Adrenal gland (tissue), 19 donors: ENCODE results near the gene MYCBP2. TPM values are rescaled to one million over a fixed set of nuclear protein-coding genes. Genes with fewer than 3 reads are reported as not detected.

Experiments used
- DNase-seq, 7 donors: peaks; one replicate each; pipeline ENCODE4 v3.0.0-alpha.2; 2019 to 2020
- H3K27ac ChIP-seq, 5 donors: fragments of 200-600 bp; sonication (generic) in 4 of 5; 1 replicate in 3 of 5; 2 replicates in 2 of 5; pipeline versions ENCODE4 v1.5.1 to v1.8.0; 2016 to 2020; ENCODE audit warnings: mild to moderate bottlenecking in 1 of 5
- H3K27me3 ChIP-seq: fragments of 200-600 bp; 2 replicates; pipeline ENCODE4 v1.8.0; 2021
- H3K36me3 ChIP-seq, 2 donors: fragments of 200-600 bp; replicated peaks in 1 of 2; 1 replicate in 1 of 2; 2 replicates in 1 of 2; pipeline versions ENCODE4 v1.5.1 to v1.8.0; 2018 to 2022
- H3K4me1 ChIP-seq, 2 donors: fragments of 200-600 bp; replicated peaks in 1 of 2; 1 replicate in 1 of 2; 2 replicates in 1 of 2; pipeline versions ENCODE4 v1.5.1 to v1.8.0; 2018 to 2021
- H3K4me3 ChIP-seq, 4 donors: fragments of 200-600 bp; sonication (generic) in 3 of 4; one replicate each; pipeline ENCODE4 v1.5.1; 2016 to 2018
- H3K9me3 ChIP-seq, 3 donors: fragments of 200-600 bp; sonication (generic) in 1 of 3; replicated peaks in 1 of 3; 1 replicate in 2 of 3; 2 replicates in 1 of 3; pipeline versions ENCODE4 v1.5.1 to v1.8.0; 2016 to 2021
- POLR2A ChIP-seq, 2 donors: fragments of 450-650 bp; IDR thresholded peaks; one replicate each; pipeline ENCODE4 v1.6.1; 2017; ENCODE audit warnings: antibody characterized with exemption in 2 of 2, mild to moderate bottlenecking in 2 of 2, moderate library complexity in 1 of 2
- WGBS, 4 donors: extraction: QIAGEN DNeasy Blood & Tissue Kit in 2 of 4; methylation state at CpG; one replicate each; pipeline versions ENCODE4 v1.1.5 to v1.1.7; 2013 to 2017; 5-methylcytosine and 5-hydroxymethylcytosine counted together
- intact Hi-C, 2 donors: fragments of 100-400 bp; cut with DNase I; formaldehyde crosslinking; loops; one replicate each; pipeline versions ENCODE4 v1.14.1 to v1.15.0; 2022 to 2023
- long read RNA-seq, 10 donors: library from polyadenylated mRNA in 3 of 10; unstranded in 2 of 10; stranded (forward) in 1 of 10; transcript quantifications; one replicate each; pipeline ENCODE4 v2.0.0 and lab custom pipeline, GENCODE V29; 2021 to 2026
- polyA plus RNA-seq, 3 donors: library from polyadenylated mRNA; stranded (reverse); fragments of 200-250 nt in 2 of 3; fragments of 350-450 nt in 1 of 3; fragmentation: Illumina TruSeq in 1 of 3; extraction: RNeasy Lipid Tissue Mini Kit (QIAGEN cat#74804) in 1 of 3; gene quantifications; one replicate each; pipeline ENCODE4 v1.2.3, GENCODE V29; 2013 to 2014
- total RNA-seq, 9 donors: library from RNA; depleted of rRNA in 4 of 9; stranded (reverse); fragments of >200 nt in 4 of 9; fragments of 120-200 nt in 1 of 9; fragmentation: NEBNext Ultra II Directional in 1 of 9; extraction: Animal tissue kit (Norgen Biotek cat#: 25700) in 1 of 9; gene quantifications; one replicate each; pipeline versions ENCODE4 v1.1.0 to v1.2.4, GENCODE V29; 2013 to 2023
- TF ChIP-seq, protein P1 (sequence below), 6 experiments: fragments of 450-650 bp in 4 of 6; fragments of 200-600 bp in 2 of 6; sonication (generic) in 1 of 6; IDR thresholded peaks; 1 replicate in 5 of 6; 2 replicates in 1 of 6; pipeline versions ENCODE4 v1.5.1 to v1.8.0; 2016 to 2021; ENCODE audit warnings: antibody characterized with exemption in 6 of 6, mild to moderate bottlenecking in 2 of 6, moderate library complexity in 1 of 6
- donor health status: healthy with polysubstance abuse.
- donor health status: Bipolar disorder and iron deficiency.
- donor health status: DM: yes; HTN: yes; CAD: no.
- donor health status: DM: no; HTN: no; CAD: no.
- donor health status: DM: no; HTN: no; CAD: no.
- donor health status: DM: yes; HTN: yes; CAD: no.

Gene MYCBP2, protein sequence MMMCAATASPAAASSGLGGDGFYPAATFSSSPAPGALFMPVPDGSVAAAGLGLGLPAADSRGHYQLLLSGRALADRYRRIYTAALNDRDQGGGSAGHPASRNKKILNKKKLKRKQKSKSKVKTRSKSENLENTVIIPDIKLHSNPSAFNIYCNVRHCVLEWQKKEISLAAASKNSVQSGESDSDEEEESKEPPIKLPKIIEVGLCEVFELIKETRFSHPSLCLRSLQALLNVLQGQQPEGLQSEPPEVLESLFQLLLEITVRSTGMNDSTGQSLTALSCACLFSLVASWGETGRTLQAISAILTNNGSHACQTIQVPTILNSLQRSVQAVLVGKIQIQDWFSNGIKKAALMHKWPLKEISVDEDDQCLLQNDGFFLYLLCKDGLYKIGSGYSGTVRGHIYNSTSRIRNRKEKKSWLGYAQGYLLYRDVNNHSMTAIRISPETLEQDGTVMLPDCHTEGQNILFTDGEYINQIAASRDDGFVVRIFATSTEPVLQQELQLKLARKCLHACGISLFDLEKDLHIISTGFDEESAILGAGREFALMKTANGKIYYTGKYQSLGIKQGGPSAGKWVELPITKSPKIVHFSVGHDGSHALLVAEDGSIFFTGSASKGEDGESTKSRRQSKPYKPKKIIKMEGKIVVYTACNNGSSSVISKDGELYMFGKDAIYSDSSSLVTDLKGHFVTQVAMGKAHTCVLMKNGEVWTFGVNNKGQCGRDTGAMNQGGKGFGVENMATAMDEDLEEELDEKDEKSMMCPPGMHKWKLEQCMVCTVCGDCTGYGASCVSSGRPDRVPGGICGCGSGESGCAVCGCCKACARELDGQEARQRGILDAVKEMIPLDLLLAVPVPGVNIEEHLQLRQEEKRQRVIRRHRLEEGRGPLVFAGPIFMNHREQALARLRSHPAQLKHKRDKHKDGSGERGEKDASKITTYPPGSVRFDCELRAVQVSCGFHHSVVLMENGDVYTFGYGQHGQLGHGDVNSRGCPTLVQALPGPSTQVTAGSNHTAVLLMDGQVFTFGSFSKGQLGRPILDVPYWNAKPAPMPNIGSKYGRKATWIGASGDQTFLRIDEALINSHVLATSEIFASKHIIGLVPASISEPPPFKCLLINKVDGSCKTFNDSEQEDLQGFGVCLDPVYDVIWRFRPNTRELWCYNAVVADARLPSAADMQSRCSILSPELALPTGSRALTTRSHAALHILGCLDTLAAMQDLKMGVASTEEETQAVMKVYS (N-terminal part only)
- total RNA-seq (100 to 1,000 TPM in 3 of 9 donors, 10 to 100 TPM in 6; 60.8 to 126 (median 78.0) TPM), polyA plus RNA-seq (10 to 100 TPM; 28.7 to 48.1 (median 44.9) TPM)
- long read RNA-seq, donor 1: 0 reads
- long read RNA-seq, donor 2, partial matches to known transcripts: 11 of 12 reads
- long read RNA-seq, donor 2, other reads (novel, unspliced or antisense): 0 of 12 reads
- long read RNA-seq, donor 3: 0 reads
- long read RNA-seq, donor 4, partial matches to known transcripts: 4 of 8 reads
- long read RNA-seq, donor 4, other reads (novel, unspliced or antisense): 4 of 8 reads
- long read RNA-seq, donor 5, partial matches to known transcripts: 0 of 2 reads
- long read RNA-seq, donor 5, other reads (novel, unspliced or antisense): 2 of 2 reads
- long read RNA-seq, donor 6, partial matches to known transcripts: 2 of 4 reads
- long read RNA-seq, donor 6, other reads (novel, unspliced or antisense): 1 of 4 reads
- long read RNA-seq, donor 7: 0 reads
- long read RNA-seq, donor 8, partial matches to known transcripts: 5 of 5 reads
- long read RNA-seq, donor 8, other reads (novel, unspliced or antisense): 0 of 5 reads
- long read RNA-seq, donor 9, partial matches to known transcripts: 0 of 1 reads
- long read RNA-seq, donor 9, other reads (novel, unspliced or antisense): 0 of 1 reads
- long read RNA-seq, donor 10: 0 reads

DNA sequence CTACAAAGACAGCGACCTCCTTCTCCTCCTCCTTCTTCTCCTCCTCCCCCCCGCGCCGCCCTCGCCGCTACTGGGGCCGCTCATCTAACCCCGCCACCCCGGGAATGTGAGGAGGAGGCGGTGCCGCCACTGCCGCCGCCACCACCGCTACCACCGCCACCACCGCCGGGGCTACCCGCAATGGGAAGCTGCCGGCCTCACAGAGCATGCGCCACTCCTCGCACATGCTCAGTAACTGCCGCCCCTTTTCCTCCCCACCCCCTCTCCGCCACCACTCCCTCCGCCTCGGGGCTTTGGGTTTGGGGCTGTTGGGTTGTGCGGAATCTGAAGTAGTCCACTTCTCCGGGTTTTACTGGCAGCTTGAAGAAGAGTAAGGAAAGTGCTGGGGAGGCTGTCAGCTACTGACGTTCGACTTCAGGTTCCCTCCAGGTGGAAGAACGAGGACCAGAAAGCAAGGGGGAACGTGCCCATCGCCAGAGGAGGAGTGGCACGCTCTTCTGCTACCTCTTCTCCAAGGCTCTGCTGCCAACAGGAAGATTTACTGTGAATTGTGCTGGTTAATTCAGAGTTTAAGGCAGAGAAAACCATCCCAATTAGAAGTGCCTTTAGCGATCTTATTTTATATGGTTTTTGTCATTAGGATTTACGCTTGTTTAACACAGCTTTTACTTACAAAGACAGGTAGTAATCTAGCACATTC is at the start of gene MYCBP2:
MYCBP2 (minus strand) TSS at position 190 of the 700 bp plus-strand sequence. CDS start 319 bp downstream, outside the sequence.
- WGBS, 4 donors: 1 to 4% (median 2%) methylated on average over 14 to 35 of the region's 35 CpGs
- peak; percentile 97 to 99 (median 98) for DNase-seq
- H3K27me3 ChIP-seq: no peaks in the 10 kb centered on the region
- peak within 1 kb of the TSS in 4 of 5 donors; percentile 57 to 95 (median 88) for H3K27ac ChIP-seq
- H3K9me3 ChIP-seq: no peaks in the 10 kb centered on the region
- peaks cover 4 to 50% of the 10 kb centered on the region in 2 donors for H3K4me1 ChIP-seq
- TF ChIP-seq POLR2A (IDR thresholded peaks at IDR 0.05): peak; percentile 95 to 97
- TF ChIP-seq, protein P1, sequence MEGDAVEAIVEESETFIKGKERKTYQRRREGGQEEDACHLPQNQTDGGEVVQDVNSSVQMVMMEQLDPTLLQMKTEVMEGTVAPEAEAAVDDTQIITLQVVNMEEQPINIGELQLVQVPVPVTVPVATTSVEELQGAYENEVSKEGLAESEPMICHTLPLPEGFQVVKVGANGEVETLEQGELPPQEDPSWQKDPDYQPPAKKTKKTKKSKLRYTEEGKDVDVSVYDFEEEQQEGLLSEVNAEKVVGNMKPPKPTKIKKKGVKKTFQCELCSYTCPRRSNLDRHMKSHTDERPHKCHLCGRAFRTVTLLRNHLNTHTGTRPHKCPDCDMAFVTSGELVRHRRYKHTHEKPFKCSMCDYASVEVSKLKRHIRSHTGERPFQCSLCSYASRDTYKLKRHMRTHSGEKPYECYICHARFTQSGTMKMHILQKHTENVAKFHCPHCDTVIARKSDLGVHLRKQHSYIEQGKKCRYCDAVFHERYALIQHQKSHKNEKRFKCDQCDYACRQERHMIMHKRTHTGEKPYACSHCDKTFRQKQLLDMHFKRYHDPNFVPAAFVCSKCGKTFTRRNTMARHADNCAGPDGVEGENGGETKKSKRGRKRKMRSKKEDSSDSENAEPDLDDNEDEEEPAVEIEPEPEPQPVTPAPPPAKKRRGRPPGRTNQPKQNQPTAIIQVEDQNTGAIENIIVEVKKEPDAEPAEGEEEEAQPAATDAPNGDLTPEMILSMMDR (IDR thresholded peaks at IDR 0.05): peak in 1 of 6 experiments; percentile 15
- intact Hi-C loops: loop anchor here in 1 of 2 donors (5.0 kb wide), 1 partner anchor 150 kb away; no protein-coding TSS in a partner anchor
- H3K36me3 ChIP-seq: no peaks in the 10 kb centered on the region
- peak within 1 kb of the TSS; percentile 34 to 85 (median 56) for H3K4me3 ChIP-seq

DNA sequence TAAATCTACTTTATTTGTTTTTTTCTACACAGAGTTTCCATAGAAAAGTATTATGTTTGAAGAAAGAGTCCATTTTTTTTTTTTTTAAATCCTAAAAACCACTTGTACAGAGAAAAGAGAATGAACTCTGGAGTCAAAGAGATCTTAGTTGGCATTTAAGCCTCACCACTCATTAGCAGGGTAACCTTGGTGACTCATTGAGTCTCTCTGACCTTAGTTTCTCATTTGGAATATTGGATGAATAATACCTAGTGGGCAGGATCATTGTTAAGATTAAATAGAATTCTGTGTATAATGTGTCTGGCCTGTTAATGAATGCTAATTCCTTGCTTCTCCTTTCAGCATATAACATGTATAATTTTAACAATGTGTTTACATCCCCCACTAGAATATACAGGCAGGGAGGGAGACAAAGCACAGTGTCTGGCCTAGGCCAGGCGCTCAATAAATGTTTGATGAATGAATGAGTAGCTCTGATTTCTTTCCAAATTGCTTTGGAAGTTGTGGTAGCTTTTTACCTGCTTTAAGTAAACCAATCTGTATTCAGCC is 48.7 kb upstream of the MYCBP2 start:
- H3K27me3 ChIP-seq: no peaks in the 10 kb centered on the region
- TF ChIP-seq POLR2A (IDR thresholded peaks at IDR 0.05): no peak
- TF ChIP-seq, protein P1 (IDR thresholded peaks at IDR 0.05): no peak
- no peaks in the 10 kb centered on the region for H3K4me1 ChIP-seq
- no peak overlapping the region for H3K4me3 ChIP-seq
- H3K9me3 ChIP-seq: no peaks in the 10 kb centered on the region
- no peak for DNase-seq
- WGBS, 4 donors: 90 to 100% (median 93%) methylated on average over 1 of the region's 1 CpG
- intact Hi-C loops: no loop called here
- H3K36me3 ChIP-seq: no peaks in the 10 kb centered on the region
- no peak overlapping the region for H3K27ac ChIP-seq

DNA sequence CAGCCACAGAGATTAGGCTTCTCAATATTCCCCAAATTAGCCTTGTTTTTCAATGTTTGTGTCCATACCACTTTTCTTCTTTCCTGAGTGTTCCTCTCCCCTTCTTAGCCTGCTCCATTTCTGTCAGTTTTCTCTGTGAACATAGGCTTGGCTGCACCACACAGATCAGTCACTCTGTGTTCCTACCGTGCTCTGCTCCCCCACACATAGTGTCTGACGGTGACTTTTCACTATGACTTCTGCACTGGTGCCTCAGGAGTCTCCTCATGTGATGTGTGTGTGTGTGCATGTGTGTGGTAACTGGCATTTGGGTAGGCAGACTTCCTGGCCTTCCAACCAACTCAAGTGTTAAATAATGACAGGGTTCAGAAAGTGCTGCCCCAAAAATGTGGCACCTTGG is 47.9 kb upstream of the MYCBP2 start:
- no peak for DNase-seq
- no peak for TF ChIP-seq POLR2A (IDR thresholded peaks at IDR 0.05)
- H3K4me1 ChIP-seq: no peaks in the 10 kb centered on the region
- H3K9me3 ChIP-seq: no peaks in the 10 kb centered on the region
- H3K4me3 ChIP-seq: no peak overlapping the region
- no peak overlapping the region for H3K27ac ChIP-seq
- no peaks in the 10 kb centered on the region for H3K27me3 ChIP-seq
- no peaks in the 10 kb centered on the region for H3K36me3 ChIP-seq
- intact Hi-C loops: no loop called here
- 69 to 86% (median 76%) methylated on average over 2 of the region's 2 CpGs for WGBS, 4 donors
